GM12878 (cell line): Measurements from ENCODE around the gene COX6B1. TPM values are rescaled to one million over a fixed set of nuclear protein-coding genes. Genes with fewer than 3 reads are reported as not detected.
A peak's percentile ranks its signal among the peaks of the same experiment; 100 is the strongest.

ENCODE experiments used
- E2F4 ChIP-seq: IDR thresholded peaks from 2 replicates; pipeline ENCODE4 v1.6.1; 2012; ENCODE audit warnings: low read depth, low read length, improper control_type of control experiment
- E2F8 ChIP-seq: fragments of 450-650 bp; IDR thresholded peaks from 2 replicates; pipeline ENCODE4 v1.6.1; 2018; ENCODE audit warnings: mild to moderate bottlenecking, low read depth, moderate library complexity; ENCODE audit not compliant: partially characterized antibody
- FOS ChIP-seq: IDR thresholded peaks from 3 replicates; pipeline ENCODE4 v1.6.1; 2011; ENCODE audit warnings: borderline replicate concordance; ENCODE audit not compliant: insufficient read length; ENCODE audit errors: extremely low read depth
- KAT2A ChIP-seq: conservative IDR thresholded peaks from 2 replicates; pipeline ENCODE4 v1.6.1; 2011; ENCODE audit warnings: low read depth, low read length; ENCODE audit not compliant: control insufficient read depth
- MTA3 ChIP-seq: IDR thresholded peaks from 2 replicates; pipeline ENCODE4 v1.6.1; 2012; ENCODE audit warnings: low read length, inconsistent platforms, borderline replicate concordance
- PBX3 ChIP-seq: IDR thresholded peaks from 2 replicates; pipeline ENCODE4 v1.6.1; 2011; ENCODE audit warnings: mild to moderate bottlenecking, low read depth, low read length, moderate library complexity; ENCODE audit not compliant: insufficient replicate concordance
- RAD21 ChIP-seq: IDR thresholded peaks from 2 replicates; pipeline ENCODE4 v1.6.1; 2011; ENCODE audit warnings: mild to moderate bottlenecking, low read depth, low read length, moderate library complexity; ENCODE audit not compliant: insufficient read depth
- SKIL ChIP-seq: fragments of 450-650 bp; IDR thresholded peaks from 2 replicates; pipeline ENCODE4 v1.6.1; 2017; ENCODE audit warnings: mild to moderate bottlenecking, low read depth, inconsistent platforms; ENCODE audit not compliant: poor library complexity, severe bottlenecking
- SRF ChIP-seq, 2 experiments: IDR thresholded peaks; 2 replicates each; pipeline ENCODE4 v1.6.1; 2011; ENCODE audit warnings: low read depth in 2 of 2, low read length in 2 of 2, mild to moderate bottlenecking in 1 of 2, moderate library complexity in 1 of 2
- TARDBP ChIP-seq: IDR thresholded peaks from 2 replicates; pipeline ENCODE4 v1.6.1; 2016; ENCODE audit warnings: borderline replicate concordance
- TCF7 ChIP-seq: IDR thresholded peaks from 2 replicates; pipeline ENCODE4 v1.6.1; 2014; ENCODE audit warnings: antibody characterized with exemption, borderline replicate concordance
- USF2 ChIP-seq: IDR thresholded peaks from 2 replicates; pipeline ENCODE4 v1.6.1; 2011; ENCODE audit warnings: low read depth, low read length, improper control_type of control experiment, borderline replicate concordance
- YBX1 ChIP-seq: fragments of 450-650 bp; IDR thresholded peaks from 2 replicates; pipeline ENCODE4 v1.6.1; 2016; ENCODE audit warnings: antibody characterized with exemption
- ZNF207 ChIP-seq: fragments of 450-650 bp; IDR thresholded peaks from 2 replicates; pipeline ENCODE4 v1.6.1; 2014; ENCODE audit warnings: antibody characterized with exemption, mild to moderate bottlenecking, borderline replicate concordance
- ZNF592 ChIP-seq: fragments of 450-650 bp; IDR thresholded peaks from 2 replicates; pipeline ENCODE4 v1.6.1; 2017; ENCODE audit warnings: mild to moderate bottlenecking, moderate library complexity
- polyA plus RNA-seq, 11 experiments: library from polyadenylated mRNA; depleted of rRNA in 4 of 11; unstranded in 6 of 11; stranded (reverse) in 5 of 11; fragments of >200 nt; fragmentation: Nextera tagmentation in 4 of 11; fragmentation: Illumina TruSeq in 1 of 11; extraction: Ambion mirVana in 4 of 11; extraction: Trizol in 1 of 11; gene quantifications; 1 replicate in 1 of 11; 2 replicates in 10 of 11; pipeline versions ENCODE4 v1.2.1 to v1.2.3, GENCODE V29; 2011 to 2016; ENCODE audit warnings: inconsistent platforms in 2 of 11, missing spikeins in 2 of 11, low read depth in 1 of 11
- total RNA-seq, 4 experiments: library from RNA; depleted of rRNA in 3 of 4; stranded (reverse); fragments of >200 nt in 3 of 4; fragmentation: Illumina TruSeq in 1 of 4; extraction: Trizol in 1 of 4; gene quantifications; 2 replicates each; pipeline versions ENCODE4 v1.2.1 to v1.2.3, GENCODE V29; 2013 to 2021

COX6B1 gene
- total and polyA plus RNA-seq, 10 of the 15 experiments (the other 5 are each of a cell fraction or from before 2014, with no cell fraction given), result 500 to 1,700 (median 862) TPM

- TF ChIP-seq E2F4 (0 out of 2 replicates have a peak, but pooled peaks have one; percentile 34), PBX3 (peak; percentile 95), USF2 (no peak), ZNF592 (no peak), SRF (IDR thresholded peaks at IDR 0.05; ENCODE audit: low read depth in 2 of 2, low read length in 2 of 2) (no peak), E2F8 (no peak), ZNF207 (no peak), TCF7 (no peak), TARDBP (no peak), SKIL (no peak), MTA3 (no peak), RAD21 (no peak), YBX1 (no peak), KAT2A (no peak), FOS (peak; percentile 71)
Observed at GRCh38 chr19:35648017-35648961, at the start of gene COX6B1 (continued).
